ENCODE measurements around the gene CEACAM20. TPM values are rescaled to one million over a fixed set of nuclear protein-coding genes. Genes with fewer than 3 reads are reported as not detected.
"Not testable (repeated sequence)": the region's sequence is repeated elsewhere in the genome, so short reads cannot be mapped to it uniquely, and the experiment has no call there.

The CEACAM20 gene
- total RNA-seq, 1 donor from 2014 or later: not detected

DNA sequence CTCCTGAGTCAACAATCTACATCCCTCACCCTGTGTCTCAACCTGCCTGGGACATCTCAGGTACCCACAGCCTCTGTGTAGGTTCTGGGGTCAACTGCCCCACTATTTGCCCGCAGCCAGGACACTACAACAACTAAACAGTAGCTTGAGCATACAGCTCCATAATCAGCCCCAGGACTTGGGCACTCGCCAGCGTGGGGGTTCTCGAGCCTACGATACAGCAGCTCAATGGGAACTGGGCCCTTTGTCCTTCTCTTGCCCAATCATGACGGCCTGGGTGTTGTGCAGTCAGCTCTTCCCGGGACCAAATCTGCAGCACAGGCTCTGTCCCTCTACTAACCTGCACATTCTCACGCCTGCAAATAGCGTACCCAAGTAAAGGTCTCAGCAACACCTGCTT, 30.5 kb downstream of the CEACAM20 start:
- H3K4me3 Mint-ChIP-seq (ENCODE audit: unreplicated experiment): peak overlapping the region; percentile 91
- H3K27me3 Mint-ChIP-seq (ENCODE audit: low read depth): peaks cover 7% of the 10 kb centered on the region
- no peak for DNase-seq (ENCODE audit: low spot score)
- H3K27ac Mint-ChIP-seq (ENCODE audit: unreplicated experiment): no peak overlapping the region
- peaks cover 25% of the 10 kb centered on the region for H3K9me3 Mint-ChIP-seq (ENCODE audit: low read depth)
- no peak for TF ChIP-seq CTCF (IDR thresholded peaks at IDR 0.05)
- H3K36me3 Mint-ChIP-seq (ENCODE audit: low read depth): peaks cover 31% of the 10 kb centered on the region
- H3K4me1 Mint-ChIP-seq (ENCODE audit: low read depth): peaks cover 30% of the 10 kb centered on the region

GRCh38 chr19:44496711-44497110, 32.8 kb downstream of the CEACAM20 start:
- peaks cover 52% of the 10 kb centered on the region for H3K36me3 Mint-ChIP-seq (ENCODE audit: low read depth)
- TF ChIP-seq CTCF (IDR thresholded peaks at IDR 0.05): no peak
- H3K27me3 Mint-ChIP-seq (ENCODE audit: low read depth): no peaks in the 10 kb centered on the region
- no peak overlapping the region for H3K4me3 Mint-ChIP-seq (ENCODE audit: unreplicated experiment)
- peaks cover 44% of the 10 kb centered on the region for H3K9me3 Mint-ChIP-seq (ENCODE audit: low read depth)
- no peak for DNase-seq (ENCODE audit: low spot score)
- peaks cover 30% of the 10 kb centered on the region for H3K4me1 Mint-ChIP-seq (ENCODE audit: low read depth)
- no peak overlapping the region for H3K27ac Mint-ChIP-seq (ENCODE audit: unreplicated experiment)

DNA sequence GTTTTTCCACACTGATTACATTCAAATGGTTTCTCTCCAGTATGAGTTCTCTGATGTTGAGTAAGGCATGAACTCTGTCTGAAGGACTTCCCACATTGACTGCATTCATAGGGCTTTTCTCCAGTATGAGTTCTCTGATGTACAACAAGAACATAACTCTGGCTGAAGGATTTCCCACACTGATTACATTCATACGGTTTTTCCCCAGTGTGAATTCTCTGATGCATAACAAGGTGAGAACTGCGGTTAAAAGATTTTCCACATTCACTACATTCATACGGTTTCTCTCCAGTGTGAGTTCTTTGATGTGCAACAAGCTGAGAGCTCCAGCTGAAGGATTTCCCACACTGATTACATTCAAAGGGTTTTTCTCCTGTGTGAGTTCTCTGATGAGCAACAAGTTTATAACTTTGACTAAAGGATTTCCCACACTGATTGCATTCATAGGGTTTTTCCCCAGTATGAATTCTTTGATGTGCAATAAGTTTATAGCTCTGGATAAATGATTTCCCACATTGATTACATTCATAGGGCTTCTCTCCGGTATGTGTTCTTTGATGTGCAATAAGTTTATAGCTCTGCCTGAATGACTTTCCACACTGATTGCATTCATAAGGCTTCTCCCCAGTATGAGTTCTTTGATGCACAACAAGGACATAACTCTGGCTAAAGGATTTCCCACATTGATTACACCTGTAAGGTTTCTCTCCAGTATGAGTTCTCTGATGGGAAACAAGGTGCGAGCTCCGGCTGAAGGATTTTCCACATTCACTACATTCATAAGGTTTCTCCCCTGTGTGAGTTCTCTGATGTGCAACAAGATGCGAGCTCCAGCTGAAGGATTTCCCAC, 52.7 kb downstream of the CEACAM20 start:
- H3K4me3 Mint-ChIP-seq (ENCODE audit: unreplicated experiment): peak overlapping the region; percentile 9
- DNase-seq (ENCODE audit: low spot score): no peak

GRCh38 chr19:44468730-44469129, 60.7 kb downstream of the CEACAM20 start:
- H3K27ac Mint-ChIP-seq (ENCODE audit: unreplicated experiment); H3K27me3 Mint-ChIP-seq (ENCODE audit: low read depth); DNase-seq (ENCODE audit: low spot score); H3K4me3 Mint-ChIP-seq (ENCODE audit: unreplicated experiment); H3K4me1 Mint-ChIP-seq (ENCODE audit: low read depth): not testable (repeated sequence)
- Mint-ChIP-seq H3K36me3 (ENCODE audit: low read depth) (peaks cover 33% of the 10 kb centered on the region), H3K9me3 (ENCODE audit: low read depth) (peaks cover 87% of the 10 kb centered on the region)

More for the DNA sequence above, 52.7 kb downstream of the CEACAM20 start:
- Mint-ChIP-seq H3K9me3 (ENCODE audit: low read depth) (peaks cover 80% of the 10 kb centered on the region), H3K27me3 (ENCODE audit: low read depth) (no peaks in the 10 kb centered on the region), H3K27ac (ENCODE audit: unreplicated experiment) (peak overlapping the region; percentile 66), H3K36me3 (ENCODE audit: low read depth) (peaks cover 85% of the 10 kb centered on the region), H3K4me1 (ENCODE audit: low read depth) (no peaks in the 10 kb centered on the region)
- no peak for TF ChIP-seq CTCF (IDR thresholded peaks at IDR 0.05)

DNA sequence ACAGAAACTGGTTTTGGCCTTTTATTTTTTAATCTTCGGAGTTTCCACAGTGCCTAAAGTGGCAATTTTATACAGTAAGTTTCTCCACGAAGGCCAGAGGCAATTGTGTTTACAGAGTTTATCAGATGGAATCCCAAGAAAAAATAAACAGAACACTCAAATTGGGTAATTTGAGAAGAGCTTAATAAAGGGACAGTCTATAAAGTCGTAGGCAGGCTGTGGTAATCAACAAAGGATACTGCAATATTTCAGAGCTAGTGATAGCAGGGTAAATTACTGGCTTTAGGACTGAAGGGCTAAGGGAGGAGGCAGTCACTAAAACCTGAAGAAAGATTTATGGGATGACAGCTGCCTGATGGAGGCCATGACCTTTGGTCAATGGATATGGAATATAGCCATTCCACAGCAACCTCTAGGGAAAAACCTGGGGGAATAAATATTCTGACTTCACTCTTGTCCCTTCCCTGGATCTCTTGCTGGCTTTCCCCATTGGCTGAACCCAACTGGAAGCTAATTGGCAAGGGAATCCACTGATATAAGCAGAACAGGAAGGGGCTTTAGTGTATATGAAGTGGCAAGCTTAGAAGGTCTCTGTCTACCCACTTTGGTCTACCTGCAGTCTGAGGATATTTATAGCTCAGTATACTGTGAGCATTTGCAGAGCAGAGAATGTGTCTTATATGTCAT, 66.7 kb downstream of the CEACAM20 start:
- not testable (repeated sequence) for H3K27me3 Mint-ChIP-seq (ENCODE audit: low read depth); H3K36me3 Mint-ChIP-seq (ENCODE audit: low read depth); H3K4me1 Mint-ChIP-seq (ENCODE audit: low read depth); H3K4me3 Mint-ChIP-seq (ENCODE audit: unreplicated experiment); DNase-seq (ENCODE audit: low spot score); H3K27ac Mint-ChIP-seq (ENCODE audit: unreplicated experiment)
- H3K9me3 Mint-ChIP-seq (ENCODE audit: low read depth): peaks cover 62% of the 10 kb centered on the region

Other genes starting within 250 kb of the CEACAM20 start
- gene ZNF235, start 224.7 kb downstream of the CEACAM20 start, total RNA-seq: 6.7 to 7.4 TPM (median 7.4 TPM) in 3 replicates
- gene ZNF112, start 173.0 kb downstream of the CEACAM20 start, total RNA-seq: 4.9 to 7.1 TPM (median 6.9 TPM) in 3 replicates
- gene ZNF285, start 128.1 kb downstream of the CEACAM20 start, total RNA-seq: 4.1 to 5.6 TPM (median 4.3 TPM) in 3 replicates
- gene ZNF229, start 81.2 kb downstream of the CEACAM20 start, total RNA-seq: 3.5 to 5.6 TPM (median 3.7 TPM) in 3 replicates
- gene ZNF180, start 29.2 kb downstream of the CEACAM20 start, total RNA-seq: 4.6 to 7.8 TPM (median 4.7 TPM) in 3 replicates
- gene IGSF23, start 83.9 kb upstream of the CEACAM20 start, total RNA-seq: not detected in 3 replicates
- gene PVR, start 114.2 kb upstream of the CEACAM20 start, total RNA-seq: 44.4 to 93.2 TPM (median 89.7 TPM) in 3 replicates
- gene CEACAM19, start 141.8 kb upstream of the CEACAM20 start, total RNA-seq: 5.2 to 6.5 TPM (median 5.4 TPM) in 3 replicates
- gene CEACAM16, start 169.5 kb upstream of the CEACAM20 start, total RNA-seq: not detected in 3 replicates
- gene BCL3, start 219.0 kb upstream of the CEACAM20 start, total RNA-seq: 9.2 to 14.9 TPM (median 11.8 TPM) in 3 replicates
- gene CBLC, start 248.2 kb upstream of the CEACAM20 start, total RNA-seq: not detected in 3 replicates